Sigmoid colon (tissue), 7 donors: ENCODE results near the gene MAML1. TPM values are rescaled to one million over a fixed set of nuclear protein-coding genes. Genes with fewer than 3 reads are reported as not detected.
A peak's percentile ranks its signal among the peaks of the same experiment; 100 is the strongest.

Experiments used
- DNase-seq: peaks from one replicate; pipeline ENCODE4 v3.0.0-alpha.2; 2019
- H3K27ac ChIP-seq, 4 donors: fragments of 200-600 bp; sonication (generic); one replicate each; pipeline ENCODE4 v1.5.1; 2016 to 2019; ENCODE audit warnings: mild to moderate bottlenecking in 1 of 4
- H3K27me3 ChIP-seq, 3 donors: fragments of 200-600 bp; sonication (generic); one replicate each; pipeline ENCODE4 v1.5.1; 2019; ENCODE audit warnings: mild to moderate bottlenecking in 1 of 3
- H3K36me3 ChIP-seq, 4 donors: fragments of 200-600 bp; sonication (generic); one replicate each; pipeline ENCODE4 v1.5.1; 2016 to 2019
- H3K4me1 ChIP-seq, 4 donors: fragments of 200-600 bp; sonication (generic); one replicate each; pipeline ENCODE4 v1.5.1; 2017 to 2019
- H3K4me3 ChIP-seq, 4 donors: fragments of 200-600 bp; sonication (generic); one replicate each; pipeline ENCODE4 v1.5.1; 2017 to 2019; ENCODE audit warnings: mild to moderate bottlenecking in 2 of 4, moderate library complexity in 1 of 4
- H3K9me3 ChIP-seq, 4 donors: fragments of 200-600 bp in 3 of 4; sonication (generic) in 3 of 4; one replicate each; pipeline versions ENCODE4 v1.5.1 to v1.6.1; 2013 to 2019
- CTCF ChIP-seq, 4 experiments: fragments of 450-650 bp in 3 of 4; fragments of 200-600 bp in 1 of 4; IDR thresholded peaks; one replicate each; pipeline ENCODE4 v1.5.1; 2016 to 2019; ENCODE audit warnings: antibody characterized with exemption in 4 of 4, mild to moderate bottlenecking in 3 of 4, moderate library complexity in 2 of 4
- EP300 ChIP-seq, 4 donors: sonication (generic); formaldehyde crosslinking; IDR thresholded peaks; one replicate each; pipeline ENCODE4 v1.6.1; 2017; ENCODE audit warnings: antibody characterized with exemption in 4 of 4
- POLR2A ChIP-seq, 2 donors: fragments of 450-650 bp; IDR thresholded peaks; one replicate each; pipeline ENCODE4 v1.6.1; 2016; ENCODE audit warnings: antibody characterized with exemption in 2 of 2, mild to moderate bottlenecking in 2 of 2, moderate library complexity in 2 of 2
- POLR2AphosphoS5 ChIP-seq, 4 donors: sonication (generic); formaldehyde crosslinking; IDR thresholded peaks; one replicate each; pipeline ENCODE4 v1.6.1; 2017; ENCODE audit warnings: antibody characterized with exemption in 4 of 4
- WGBS, 2 donors: extraction: QIAGEN DNeasy Blood & Tissue Kit; methylation state at CpG; one replicate each; pipeline ENCODE4 v1.1.7; 2013; 5-methylcytosine and 5-hydroxymethylcytosine counted together
- intact Hi-C: fragments of 100-400 bp; cut with DNase I; formaldehyde crosslinking; loops from one replicate; pipeline ENCODE4 v1.15.1; 2023
- polyA plus RNA-seq, 3 donors: library from polyadenylated mRNA; stranded (reverse); fragments of 200-250 nt; gene quantifications; one replicate each; pipeline ENCODE4 v1.2.3, GENCODE V29; 2013
- total RNA-seq, 4 donors: library from RNA; depleted of rRNA; stranded (reverse); fragments of >200 nt; gene quantifications; one replicate each; pipeline ENCODE4 v1.1.0, GENCODE V29; 2016
- donor health status: healthy with polysubstance abuse.
- donor health status: Bipolar disorder and iron deficiency.
- donor health status: healthy.

MAML1 gene
- total and polyA plus RNA-seq, 7 donors = 7.2 to 30.2 (median 18.1) TPM

GRCh38 chr5:179747811-179748210, 15.2 kb downstream of the MAML1 start:
- H3K9me3 ChIP-seq = no peaks in the 10 kb centered on the region
- H3K4me1 ChIP-seq = peaks cover 0 to 38% (median 25%) of the 10 kb centered on the region in 4 donors
- DNase-seq = no peak
- WGBS, 2 donors = 87 to 90% methylated on average over 3 of the region's 3 CpGs
- intact Hi-C loops = no loop called here
- no peaks in the 10 kb centered on the region for H3K27me3 ChIP-seq
- no peak overlapping the region for H3K27ac ChIP-seq
- peaks cover 0 to 7% (median 0%) of the 10 kb centered on the region in 4 donors for H3K36me3 ChIP-seq
- TF ChIP-seq CTCF (IDR thresholded peaks at IDR 0.05) (no peak), EP300 (IDR thresholded peaks at IDR 0.05) (no peak)
- no peak overlapping the region for H3K4me3 ChIP-seq

GRCh38 chr5:179749857-179750508, 17.4 kb downstream of the MAML1 start:
- no peak for TF ChIP-seq POLR2AphosphoS5 (IDR thresholded peaks at IDR 0.05)
- no peak for TF ChIP-seq CTCF (IDR thresholded peaks at IDR 0.05)
- no peak for TF ChIP-seq POLR2A (IDR thresholded peaks at IDR 0.05)
- TF ChIP-seq EP300 (IDR thresholded peaks at IDR 0.05) = no peak
- H3K9me3 ChIP-seq = no peaks in the 10 kb centered on the region
- no peak for DNase-seq
- H3K4me3 ChIP-seq = no peak overlapping the region
- 90 to 91% methylated on average over 8 of the region's 8 CpGs for WGBS, 2 donors
- no peak overlapping the region for H3K27ac ChIP-seq
- intact Hi-C loops = no loop called here
- H3K4me1 ChIP-seq = peaks cover 0 to 43% (median 31%) of the 10 kb centered on the region in 4 donors
- peaks cover 0 to 7% (median 0%) of the 10 kb centered on the region in 4 donors for H3K36me3 ChIP-seq
- no peaks in the 10 kb centered on the region for H3K27me3 ChIP-seq

GRCh38 chr5:179753971-179754370, 21.3 kb downstream of the MAML1 start:
- WGBS, 2 donors = 86 to 92% methylated on average over 5 of the region's 5 CpGs
- Histone ChIP-seq H3K27me3 (no peaks in the 10 kb centered on the region), H3K9me3 (no peaks in the 10 kb centered on the region), H3K4me1 (peaks cover 0 to 49% (median 36%) of the 10 kb centered on the region in 4 donors), H3K4me3 (no peak overlapping the region), H3K36me3 (peaks cover 0 to 7% (median 0%) of the 10 kb centered on the region in 4 donors), H3K27ac (no peak overlapping the region)
- intact Hi-C loops = no loop called here
- TF ChIP-seq EP300 (IDR thresholded peaks at IDR 0.05) (no peak), CTCF (IDR thresholded peaks at IDR 0.05) (no peak), POLR2A (IDR thresholded peaks at IDR 0.05) (no peak), POLR2AphosphoS5 (IDR thresholded peaks at IDR 0.05) (no peak)
- no peak for DNase-seq

GRCh38 chr5:179755022-179755421, 22.4 kb downstream of the MAML1 start:
- WGBS, 2 donors = 7 to 43% methylated on average over 2 of the region's 2 CpGs
- TF ChIP-seq POLR2A (IDR thresholded peaks at IDR 0.05) (no peak), POLR2AphosphoS5 (IDR thresholded peaks at IDR 0.05) (no peak)
- Histone ChIP-seq H3K4me3 (no peak overlapping the region), H3K9me3 (no peaks in the 10 kb centered on the region), H3K27ac (peak overlapping the region in 1 of 4 donors; percentile 7), H3K36me3 (peaks cover 0 to under 1% (median 0%) of the 10 kb centered on the region in 4 donors), H3K4me1 (peaks cover 0 to 54% (median 40%) of the 10 kb centered on the region in 4 donors), H3K27me3 (no peaks in the 10 kb centered on the region)
- intact Hi-C loops = no loop called here
- DNase-seq = no peak

- TF ChIP-seq CTCF (IDR thresholded peaks at IDR 0.05) (no peak), EP300 (IDR thresholded peaks at IDR 0.05) (no peak), POLR2A (IDR thresholded peaks at IDR 0.05) (no peak), POLR2AphosphoS5 (IDR thresholded peaks at IDR 0.05) (no peak)
- H3K36me3 ChIP-seq = no peaks in the 10 kb centered on the region
- intact Hi-C loops = no loop called here
- no peak for DNase-seq
- 88% methylated on average over 8 of the region's 8 CpGs for whole genome bisulfite sequencing, 2 donors
- no peaks in the 10 kb centered on the region for H3K27me3 ChIP-seq
- H3K9me3 ChIP-seq = no peaks in the 10 kb centered on the region
- H3K27ac ChIP-seq = no peak overlapping the region
- H3K4me1 ChIP-seq = peaks cover 0 to 74% (median 64%) of the 10 kb centered on the region in 4 donors
- H3K4me3 ChIP-seq = no peak overlapping the region
Observed at GRCh38 chr5:179758955-179759354, 26.3 kb downstream of the MAML1 start.
